Left ventricle myocardium superior (tissue), 1 donor: ENCODE data around the gene MARS1. TPM values are rescaled to one million over a fixed set of nuclear protein-coding genes. Genes with fewer than 3 reads are reported as not detected.
"Not testable (repeated sequence)": the region's sequence is repeated elsewhere in the genome, so short reads cannot be mapped to it uniquely, and the experiment has no call there.

Source experiments
- ATAC-seq: fragments of 200-7000 bp; cut with Tn5 transposase; one replicate; pipeline ENCODE4 v1.9.1; 2020; ENCODE audit warnings: mild to moderate bottlenecking, moderate library complexity
- DNase-seq: peaks from one replicate; pipeline ENCODE4 v3.0.0-alpha.2; 2020
- intact Hi-C: fragments of 100-400 bp; cut with micrococcal nuclease; formaldehyde crosslinking; loops from one replicate; pipeline ENCODE4 v1.11.0; 2022
- long read RNA-seq: library from polyadenylated mRNA; unstranded; transcript quantifications from one replicate; pipeline ENCODE4 v2.0.0, GENCODE V29; 2021
- total RNA-seq: library from RNA; stranded (reverse); fragmentation: NEBNext Ultra II Directional; extraction: Animal tissue kit (Norgen Biotek cat#: 25700); gene quantifications from one replicate; pipeline ENCODE4 v1.2.1, GENCODE V29; 2021
- donor health status: DM: no; HTN: yes; CAD: no; lungs with severe emphysema.

MARS1 gene
- total RNA-seq, result 72.7 TPM
- long read RNA-seq, transcript MARS-201 (21 exons, 2,905 nt), result major isoform, 66 of 97 reads
- long read RNA-seq, partial matches to known transcripts, result 14 of 97 reads
- long read RNA-seq, other reads (novel, unspliced or antisense), result 17 of 97 reads

DNA sequence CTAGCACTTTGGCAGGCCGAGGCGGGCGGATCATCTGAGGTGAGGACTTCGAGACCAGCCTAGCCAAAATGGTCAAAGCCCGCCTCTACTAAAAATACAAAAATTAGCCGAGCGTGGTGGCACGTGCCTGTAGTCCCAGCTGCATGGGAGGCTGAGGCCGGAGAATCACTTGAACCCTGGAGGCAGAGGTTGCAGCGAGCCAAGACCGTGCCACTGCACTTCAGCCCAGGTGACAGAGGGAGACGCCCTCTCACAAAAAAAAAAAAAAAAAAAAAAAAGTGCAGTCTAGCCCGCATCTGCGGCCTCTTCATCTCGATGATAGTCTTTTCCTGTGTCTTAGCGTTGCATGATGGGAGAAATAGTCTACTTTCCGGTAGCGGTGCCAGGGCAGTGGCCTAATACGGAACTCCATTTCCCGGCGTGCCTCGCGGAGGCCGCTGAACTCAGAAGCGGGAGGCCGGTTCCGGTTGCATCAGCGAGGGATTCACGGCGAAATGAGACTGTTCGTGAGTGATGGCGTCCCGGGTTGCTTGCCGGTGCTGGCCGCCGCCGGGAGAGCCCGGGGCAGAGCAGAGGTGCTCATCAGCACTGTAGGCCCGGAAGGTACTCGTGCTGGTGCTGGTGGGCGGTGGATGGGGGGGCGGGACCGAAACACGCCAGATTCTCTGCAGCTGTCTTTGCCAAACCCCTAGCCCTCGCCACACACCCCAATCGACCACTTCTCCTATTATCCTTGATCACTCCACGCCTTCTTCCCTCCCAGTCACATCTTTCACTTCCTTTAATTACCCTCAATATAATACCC is at the start of gene MARS1:
TSS of gene MARS1 (plus strand) at position 472 of the 805 bp plus-strand sequence. CDS start at position 495, 23 bp downstream.
- intact Hi-C loops, result no loop called here
- peak; percentile 99 for ATAC-seq
- DNase-seq, result peak; percentile 94

DNA sequence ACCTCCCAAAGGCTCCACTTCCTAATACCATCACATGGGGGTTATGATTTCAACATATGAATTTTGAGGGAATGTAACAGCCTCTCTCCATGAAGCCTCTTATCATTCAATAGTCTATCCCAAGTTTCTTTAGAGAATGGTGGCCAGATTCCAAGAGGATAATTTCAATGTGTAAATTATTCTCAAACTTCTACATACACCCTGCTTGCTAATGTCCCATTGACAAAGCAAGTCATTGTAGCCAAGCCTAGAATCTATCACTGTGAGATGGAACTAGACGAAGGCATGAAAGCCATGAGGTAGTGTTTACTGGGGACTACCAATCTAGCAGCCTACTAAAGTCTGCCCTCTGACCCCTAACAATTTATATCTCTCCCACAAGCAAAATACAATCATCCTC is 49.5 kb upstream of the MARS1 start:
- ATAC-seq (no peak), DNase-seq (no peak)
- intact Hi-C loops, result no loop called here

DNA sequence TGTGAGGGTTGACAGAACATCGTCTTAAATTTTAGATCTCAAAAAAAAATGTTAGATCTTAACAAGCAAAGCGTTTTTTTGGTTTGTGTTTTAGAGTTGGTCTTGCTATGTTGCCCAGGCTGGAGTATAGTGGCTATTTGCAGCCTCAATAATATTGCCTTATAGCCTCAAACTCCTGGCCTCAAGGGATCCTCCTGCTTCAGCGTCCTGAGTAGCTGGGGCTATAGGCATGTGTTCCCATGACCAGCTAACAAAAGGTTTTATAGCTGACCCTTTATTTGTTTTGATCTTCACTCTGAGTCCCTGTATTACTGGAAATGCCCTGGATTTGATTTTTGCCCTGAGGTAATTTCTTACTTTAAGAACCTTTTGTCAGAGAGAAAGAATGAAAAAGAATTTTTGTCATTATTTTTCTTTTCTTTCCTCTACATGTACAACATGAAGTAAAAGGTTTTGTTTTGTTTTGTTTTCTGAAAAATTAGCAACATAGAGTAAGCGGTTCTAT is 48.1 kb upstream of the MARS1 start:
- ATAC-seq (no peak), DNase-seq (no peak)
- intact Hi-C loops, result no loop called here

DNA sequence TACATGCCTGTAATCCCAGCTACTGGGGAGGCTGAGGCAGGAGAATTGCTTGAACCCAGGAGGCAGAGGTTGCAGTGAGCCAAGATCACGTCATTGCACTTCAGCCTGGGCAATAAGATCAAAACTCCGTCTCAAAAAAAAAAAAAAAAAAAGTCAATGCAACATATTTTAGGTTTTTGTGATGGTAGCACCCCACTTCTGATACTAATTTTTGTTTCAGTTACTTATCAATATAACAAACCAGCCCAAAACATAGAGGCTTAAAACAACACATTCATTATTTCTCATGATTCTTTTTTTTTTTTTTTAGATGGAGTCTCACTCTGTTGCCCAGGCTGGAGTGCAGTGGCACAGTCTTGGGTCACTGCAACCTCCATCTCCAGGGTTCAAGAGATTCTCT is 46.5 kb upstream of the MARS1 start:
- intact Hi-C loops, DNase-seq, ATAC-seq: not testable (repeated sequence)

DNA sequence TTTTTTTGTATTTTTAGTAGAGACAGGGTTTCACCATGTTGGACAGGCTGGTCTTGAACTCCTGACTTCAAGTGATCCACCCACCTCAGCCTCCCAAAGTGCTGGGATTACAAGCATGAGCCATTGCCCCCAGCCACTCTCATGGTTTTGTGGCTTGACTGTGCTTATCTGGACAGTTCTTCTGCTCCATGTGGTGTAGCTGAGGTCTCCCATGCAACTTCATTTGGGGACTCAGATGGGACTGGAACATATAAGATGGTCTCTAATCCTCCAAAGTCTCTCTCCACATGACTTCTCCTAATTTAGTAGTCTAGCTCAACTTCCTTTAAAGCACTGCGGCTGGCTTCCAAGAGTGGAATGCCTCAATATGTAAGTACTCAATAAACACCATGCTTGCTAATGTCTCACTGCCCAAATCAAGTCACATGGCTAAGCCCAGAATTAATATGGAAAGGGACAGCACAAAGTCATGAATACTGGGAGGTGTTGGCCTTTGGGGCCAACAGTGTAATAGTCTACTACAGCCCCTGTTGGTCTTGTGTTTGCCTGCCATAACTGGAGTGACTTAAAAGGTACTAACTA is 45.9 kb upstream of the MARS1 start:
- ATAC-seq (no peak), DNase-seq (no peak)
- intact Hi-C loops, result no loop called here

DNA sequence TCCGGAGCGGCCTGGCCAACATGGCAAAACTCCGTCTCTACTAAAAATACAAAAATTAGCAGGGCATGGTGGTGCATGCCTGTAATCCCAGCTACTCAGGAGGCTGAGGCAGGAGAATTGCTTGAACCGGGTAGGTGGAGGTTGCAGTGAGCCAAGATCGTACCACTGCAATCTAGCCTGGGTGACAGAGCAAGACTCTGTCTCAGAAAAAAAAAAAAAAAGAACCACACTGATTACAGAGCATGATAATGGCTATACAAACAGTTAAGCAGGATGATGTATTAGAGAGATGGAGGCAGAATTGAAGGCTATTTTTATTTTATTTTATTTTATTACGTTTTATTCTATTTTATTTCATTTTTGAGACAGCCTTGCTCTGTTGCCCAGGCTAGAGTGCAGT is 43.5 kb upstream of the MARS1 start:
- ATAC-seq, DNase-seq, intact Hi-C loops: not testable (repeated sequence)

DNA sequence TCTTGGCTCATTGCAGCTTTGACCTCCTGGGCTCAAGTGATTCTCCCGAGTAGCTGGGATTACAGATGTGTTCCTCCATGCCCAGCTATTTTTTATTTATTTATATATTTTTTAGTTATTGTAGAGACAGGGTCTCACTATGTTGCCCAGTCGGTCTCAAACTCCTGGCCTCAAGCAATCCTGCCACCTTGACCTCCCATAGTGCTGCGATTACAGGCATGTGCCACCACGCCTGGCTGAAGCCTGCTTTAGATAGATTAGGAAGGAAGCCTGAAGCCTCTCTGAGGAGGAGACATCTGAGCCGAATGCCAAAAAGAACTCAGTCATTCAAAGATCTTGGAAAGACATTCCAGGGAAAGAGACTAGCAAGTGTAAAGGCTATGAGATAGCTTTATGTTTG is 43.1 kb upstream of the MARS1 start:
- intact Hi-C loops, result no loop called here
- DNase-seq, result no peak
- ATAC-seq, result no peak

DNA sequence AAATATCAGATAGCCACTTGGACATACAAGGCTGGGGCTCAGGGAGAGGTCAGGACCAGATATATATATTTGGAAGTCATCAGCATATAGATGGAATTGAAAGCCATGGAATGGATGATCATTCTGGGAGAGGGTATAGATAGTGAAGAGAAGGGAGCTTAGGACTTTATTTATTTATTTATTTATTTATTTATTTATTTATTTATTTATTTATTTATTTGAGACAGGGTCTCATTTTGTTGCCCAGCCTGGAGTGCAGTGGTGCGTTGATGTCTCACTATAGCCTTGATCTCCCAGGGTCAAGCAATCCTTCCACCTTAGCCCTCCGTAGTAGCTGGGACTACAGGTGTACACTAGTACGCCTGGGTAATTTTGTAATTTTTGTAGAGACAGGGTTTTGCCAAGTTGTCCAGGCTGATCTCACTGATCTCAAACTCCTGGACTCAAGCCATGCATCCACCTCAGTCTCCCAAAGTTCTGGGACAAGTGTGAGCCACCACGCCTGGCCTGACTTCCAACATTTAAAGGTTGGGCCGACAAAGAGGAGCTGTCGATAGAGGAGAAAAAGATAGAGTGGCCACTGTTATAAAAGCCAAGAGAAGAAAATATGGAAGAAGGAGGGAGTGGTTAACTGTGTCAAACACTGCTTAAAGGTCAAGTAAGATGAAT is 41.4 kb upstream of the MARS1 start:
- ATAC-seq (no peak), DNase-seq (no peak)
- intact Hi-C loops, result no loop called here

DNA sequence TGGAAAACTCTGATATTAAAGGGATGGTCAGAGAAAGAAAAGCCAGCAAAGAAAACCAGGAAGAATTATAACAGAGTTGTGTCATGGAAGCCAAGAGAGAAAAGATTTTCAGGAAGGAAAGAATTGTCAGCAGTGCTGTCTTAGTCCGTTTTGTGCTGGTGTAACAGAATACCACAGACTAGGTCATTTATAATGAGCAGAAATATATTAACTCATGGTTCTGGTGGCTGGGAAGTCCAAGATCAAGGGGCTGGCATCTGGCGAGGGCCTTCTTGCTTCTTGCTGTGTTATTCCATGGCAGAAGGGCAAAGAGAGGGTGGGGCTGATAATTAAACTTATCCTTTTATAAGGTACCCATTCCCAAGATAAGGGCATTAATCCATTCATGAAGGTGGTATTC is 39.2 kb upstream of the MARS1 start:
- ATAC-seq (no peak), DNase-seq (no peak)
- intact Hi-C loops, result no loop called here

DNA sequence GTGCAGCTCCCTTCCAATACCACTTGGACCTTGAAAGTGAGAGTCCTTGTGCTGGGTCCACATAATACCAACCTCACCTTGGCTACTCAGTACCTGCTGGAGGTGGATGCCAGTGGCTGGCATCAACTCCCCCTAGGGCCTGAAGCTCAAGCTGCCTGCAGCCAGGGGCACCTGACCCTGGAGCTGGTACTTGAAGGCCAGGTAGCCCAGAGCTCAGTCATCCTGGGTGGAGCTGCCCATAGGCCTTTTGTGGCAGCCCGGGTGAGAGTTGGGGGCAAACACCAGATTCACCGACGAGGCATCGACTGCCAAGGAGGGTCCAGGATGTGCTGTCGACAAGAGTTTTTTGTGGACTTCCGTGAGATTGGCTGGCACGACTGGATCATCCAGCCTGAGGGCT is 38.5 kb upstream of the MARS1 start:
- intact Hi-C loops, result no loop called here
- DNase-seq, result no peak
- no peak for ATAC-seq

DNA sequence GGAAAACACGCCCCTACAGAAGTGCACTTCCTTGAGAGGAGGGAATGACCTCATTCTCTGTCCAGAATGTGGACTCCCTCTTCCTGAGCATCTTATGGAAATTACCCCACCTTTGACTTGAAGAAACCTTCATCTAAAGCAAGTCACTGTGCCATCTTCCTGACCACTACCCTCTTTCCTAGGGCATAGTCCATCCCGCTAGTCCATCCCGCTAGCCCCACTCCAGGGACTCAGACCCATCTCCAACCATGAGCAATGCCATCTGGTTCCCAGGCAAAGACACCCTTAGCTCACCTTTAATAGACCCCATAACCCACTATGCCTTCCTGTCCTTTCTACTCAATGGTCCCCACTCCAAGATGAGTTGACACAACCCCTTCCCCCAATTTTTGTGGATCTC is 37.8 kb upstream of the MARS1 start:
- no peak for ATAC-seq
- intact Hi-C loops, result loop anchor here (5.0 kb wide), 1 partner anchor 143 kb away; no protein-coding TSS in a partner anchor
- no peak for DNase-seq

DNA sequence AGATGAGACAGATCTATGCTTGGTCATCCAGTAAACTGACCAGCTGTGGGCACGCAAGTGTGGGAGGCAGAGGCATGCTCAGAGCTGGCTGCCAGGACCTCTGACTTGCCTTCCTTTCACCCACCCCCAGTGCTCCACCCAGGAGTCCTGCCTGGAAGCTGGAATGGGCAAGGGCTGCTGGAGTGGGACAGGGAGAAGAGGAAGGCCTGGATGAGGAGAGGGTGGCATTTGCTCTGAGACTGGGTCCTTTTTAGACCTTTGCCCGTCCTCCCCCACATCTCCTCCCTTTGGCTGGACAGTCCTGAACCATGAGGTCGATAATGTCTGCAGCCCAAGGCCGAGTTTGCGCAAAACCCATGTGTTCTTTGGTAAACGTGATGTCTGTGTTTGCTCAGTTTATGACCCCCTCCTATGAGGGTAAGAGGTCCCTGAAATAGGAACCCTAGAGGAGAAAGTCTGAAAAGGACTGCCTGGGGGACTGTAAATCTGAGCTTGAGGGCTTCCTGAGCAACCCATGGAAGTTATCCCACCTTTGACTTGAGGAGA is 36.6 kb upstream of the MARS1 start:
- DNase-seq (no peak), ATAC-seq (no peak)
- intact Hi-C loops, result loop anchor here (5.0 kb wide), 1 partner anchor 144 kb away; no protein-coding TSS in a partner anchor

DNA sequence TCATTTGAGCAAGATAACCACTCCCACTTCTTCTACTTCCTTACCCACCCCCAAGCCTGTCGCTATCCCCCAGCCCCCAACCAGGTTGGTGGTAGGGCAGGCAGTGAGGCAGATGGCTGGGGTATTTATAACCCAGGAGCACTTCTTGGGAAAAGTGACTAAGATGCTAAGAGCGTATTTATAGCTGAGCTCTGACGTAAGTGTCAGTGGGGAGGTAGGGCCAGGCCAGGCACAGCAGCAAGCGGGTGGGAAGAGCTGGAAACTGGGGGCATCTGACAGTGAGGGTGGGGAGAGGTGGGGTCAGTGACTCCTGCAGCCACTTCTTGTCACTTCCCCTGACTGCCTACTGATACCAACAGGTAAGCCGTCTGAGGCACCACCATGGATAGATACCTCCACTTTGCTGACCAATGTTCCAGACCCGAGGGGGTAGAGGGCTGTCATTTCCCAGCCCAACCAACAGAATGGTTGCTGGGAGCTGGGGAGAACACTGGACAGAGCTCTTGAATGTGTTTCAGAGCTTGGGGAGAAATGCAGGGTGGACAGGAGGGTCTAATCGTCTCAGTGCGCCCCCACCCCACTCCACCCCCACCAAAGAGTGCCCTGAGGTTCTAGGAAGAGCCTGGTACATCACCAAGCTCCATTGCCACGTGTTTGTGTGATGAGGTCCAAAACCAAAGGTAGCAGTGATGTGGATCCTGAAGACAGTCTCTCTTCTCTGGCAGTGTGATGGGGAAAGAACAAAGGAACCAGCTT is 35.5 kb upstream of the MARS1 start:
- DNase-seq, result peak; percentile 60

DNA sequence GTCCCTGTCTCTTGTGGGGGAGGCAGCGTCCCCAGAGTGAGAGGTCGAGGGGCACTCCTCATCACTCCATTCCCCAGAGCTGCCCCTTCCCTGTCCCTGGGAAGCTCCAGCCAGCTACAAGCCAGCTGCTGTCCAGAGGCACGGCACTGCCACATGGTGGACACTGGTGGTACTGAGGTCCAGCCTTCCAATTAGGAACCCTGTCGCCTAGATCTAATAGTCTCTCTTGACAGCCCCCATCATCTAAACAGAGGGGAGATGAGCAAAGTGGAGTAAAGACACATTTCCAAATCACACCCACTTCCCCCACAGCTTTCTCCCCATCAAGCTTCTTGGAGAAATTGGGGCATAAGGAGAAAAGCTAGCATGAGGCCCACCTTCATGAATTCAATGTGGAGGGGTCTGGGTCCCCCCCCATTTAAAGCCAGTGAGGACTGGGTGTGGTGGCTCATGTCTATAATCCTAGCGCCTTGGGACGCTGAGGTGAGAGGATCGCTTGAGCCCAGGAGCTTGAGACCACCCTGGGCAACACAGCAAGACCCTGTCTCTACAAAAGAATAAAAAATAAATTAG is 34.8 kb upstream of the MARS1 start:
- peak; percentile 87 for ATAC-seq
- peak; percentile 88 for DNase-seq
- intact Hi-C loops, result loop anchor here (5.0 kb wide), 1 partner anchor 146 kb away; no protein-coding TSS in a partner anchor

More for the DNA sequence above, 35.5 kb upstream of the MARS1 start:
- ATAC-seq, result peak; percentile 92
- intact Hi-C loops, result loop anchor here (5.0 kb wide), 1 partner anchor 145 kb away; no protein-coding TSS in a partner anchor

DNA sequence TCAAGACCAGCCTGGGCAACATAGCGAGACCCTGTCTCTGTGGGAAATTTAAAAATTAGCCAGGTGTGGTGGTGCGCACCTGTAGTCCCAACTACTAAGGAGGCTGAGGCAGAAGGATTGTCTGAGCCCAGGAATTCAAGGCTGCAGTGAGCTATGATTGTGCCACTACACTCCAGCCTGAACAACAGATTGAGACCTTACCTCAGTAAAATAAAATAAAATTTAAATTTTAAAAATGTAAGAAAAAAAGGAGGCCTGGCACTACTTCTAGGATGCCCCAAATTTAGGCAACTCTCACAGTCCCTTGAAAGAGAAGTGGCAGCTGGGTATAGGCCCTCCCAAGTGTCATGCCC is 33.7 kb upstream of the MARS1 start:
- intact Hi-C loops, result loop anchor here (5.0 kb wide), 1 partner anchor 147 kb away; no protein-coding TSS in a partner anchor
- ATAC-seq, result no peak

DNA sequence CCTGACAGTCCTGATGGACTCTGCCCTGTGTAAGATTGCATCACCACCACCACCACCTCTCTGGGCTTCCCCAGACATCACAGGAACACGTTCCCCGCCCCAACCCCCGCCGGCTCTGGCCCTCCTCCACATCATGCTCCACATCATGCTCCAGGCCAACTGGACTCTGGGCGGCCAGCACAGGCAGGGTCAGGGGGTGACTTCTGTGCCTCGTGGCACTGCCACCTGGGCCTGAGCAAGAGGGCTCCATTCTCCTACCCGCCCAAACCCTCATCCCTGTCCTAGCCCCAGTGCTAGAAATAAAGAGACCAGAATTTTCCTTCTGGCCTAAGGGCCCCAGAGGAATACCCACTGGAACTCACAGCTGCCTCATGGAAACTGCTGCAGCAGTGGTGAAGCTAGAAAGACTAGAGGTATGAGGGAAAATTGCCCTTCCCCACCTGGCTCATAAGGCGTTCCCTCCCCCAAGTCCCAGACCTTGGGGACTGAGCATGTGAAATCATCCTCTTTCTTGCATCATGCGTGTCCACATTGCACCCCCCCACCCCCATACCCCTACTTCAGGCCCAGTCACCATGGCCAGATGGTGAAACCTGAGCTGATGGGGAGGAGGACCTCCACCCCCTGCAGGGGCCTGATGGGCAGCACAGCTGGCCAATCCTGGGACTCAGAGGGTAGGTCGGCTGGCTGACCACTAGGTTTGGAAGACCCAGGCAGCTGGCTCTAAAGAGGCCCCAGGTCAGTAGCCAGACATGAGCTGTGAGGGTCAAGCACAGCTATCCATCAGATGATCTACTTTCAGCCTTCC is 33.1 kb upstream of the MARS1 start, which contains the start of gene INHBE:
TSS of gene INHBE (plus strand) at position 742 of the 808 bp plus-strand sequence. CDS start 230 bp downstream, outside the sequence.
- no peak for DNase-seq
- intact Hi-C loops, result loop anchor here (5.0 kb wide), 1 partner anchor 147 kb away; no protein-coding TSS in a partner anchor
- no peak for ATAC-seq

More for the DNA sequence above, 33.7 kb upstream of the MARS1 start:
- DNase-seq, result no peak
